GM19463 (cell line): Measurements from ENCODE around the gene COBL.

Experiments
- ATAC-seq: cut with Tn5 transposase; IDR thresholded peaks from one replicate; pipeline ENCODE4 v1.9.1; 2021; ENCODE audit warnings: mild to moderate bottlenecking, moderate library complexity; ENCODE audit not compliant: unreplicated experiment

The COBL gene

DNA sequence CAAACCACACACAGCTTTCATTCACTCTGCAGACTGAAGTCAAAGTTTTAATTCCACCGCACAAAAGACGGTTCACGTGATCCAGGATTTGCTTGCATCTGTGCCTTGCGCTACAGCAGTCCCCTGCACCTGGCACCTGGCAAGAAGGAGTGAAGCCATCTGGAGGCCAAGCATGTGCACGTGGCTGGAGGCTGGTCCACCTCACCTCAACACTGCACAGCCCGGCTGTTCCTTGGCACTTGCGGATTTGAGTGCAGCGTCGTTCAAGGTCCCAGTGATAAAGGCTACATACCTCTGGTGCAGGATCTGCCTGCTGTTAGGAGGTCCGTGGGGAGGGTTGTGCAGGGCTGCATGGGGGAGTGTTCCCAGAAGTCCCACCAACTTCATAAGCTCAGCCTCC lies 285.4 kb downstream of the COBL start:
- ATAC-seq: no peak

DNA sequence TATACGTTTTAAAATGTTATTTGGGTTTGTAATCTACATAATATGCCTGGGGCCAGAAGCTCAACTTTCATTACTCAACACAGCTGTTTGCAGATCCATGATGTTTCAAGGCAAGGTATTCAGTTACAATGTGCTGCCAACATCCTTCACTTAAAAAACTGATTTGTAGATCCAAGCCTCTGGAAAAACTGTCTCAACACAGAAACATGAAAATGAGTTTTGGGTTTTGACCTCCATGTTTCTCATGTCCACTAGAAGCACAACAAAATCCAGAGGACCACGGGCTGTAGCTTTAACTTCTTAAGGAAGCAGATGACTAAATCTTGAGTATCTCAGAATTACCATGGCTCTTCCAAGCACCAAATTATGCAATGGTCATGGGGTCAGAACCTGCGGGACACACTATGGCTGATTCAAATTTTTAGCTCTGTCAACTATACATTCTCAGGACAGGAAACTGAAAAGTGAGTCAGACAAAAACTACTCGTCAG lies 286.9 kb downstream of the COBL start:
- no peak for ATAC-seq

DNA sequence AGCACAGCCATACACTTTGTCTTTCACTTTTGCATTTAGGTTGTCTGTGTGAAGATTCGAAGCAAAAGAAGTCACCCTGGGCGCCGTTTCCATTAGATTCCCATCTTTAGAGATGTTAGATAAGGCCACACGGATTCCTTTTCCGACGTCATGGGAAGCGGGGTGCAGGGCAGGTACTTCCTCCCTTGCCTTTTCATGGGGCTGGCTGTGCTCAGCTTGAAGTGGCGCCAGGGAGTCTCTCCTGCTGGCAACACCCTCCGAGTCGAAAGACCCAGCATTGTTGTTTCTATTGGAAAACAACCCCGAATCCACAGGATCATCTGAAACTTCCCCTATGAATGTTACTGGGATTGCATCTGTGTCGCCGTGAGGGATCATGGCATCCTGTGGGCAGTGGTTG lies 287.5 kb downstream of the COBL start:
- ATAC-seq: no peak

DNA sequence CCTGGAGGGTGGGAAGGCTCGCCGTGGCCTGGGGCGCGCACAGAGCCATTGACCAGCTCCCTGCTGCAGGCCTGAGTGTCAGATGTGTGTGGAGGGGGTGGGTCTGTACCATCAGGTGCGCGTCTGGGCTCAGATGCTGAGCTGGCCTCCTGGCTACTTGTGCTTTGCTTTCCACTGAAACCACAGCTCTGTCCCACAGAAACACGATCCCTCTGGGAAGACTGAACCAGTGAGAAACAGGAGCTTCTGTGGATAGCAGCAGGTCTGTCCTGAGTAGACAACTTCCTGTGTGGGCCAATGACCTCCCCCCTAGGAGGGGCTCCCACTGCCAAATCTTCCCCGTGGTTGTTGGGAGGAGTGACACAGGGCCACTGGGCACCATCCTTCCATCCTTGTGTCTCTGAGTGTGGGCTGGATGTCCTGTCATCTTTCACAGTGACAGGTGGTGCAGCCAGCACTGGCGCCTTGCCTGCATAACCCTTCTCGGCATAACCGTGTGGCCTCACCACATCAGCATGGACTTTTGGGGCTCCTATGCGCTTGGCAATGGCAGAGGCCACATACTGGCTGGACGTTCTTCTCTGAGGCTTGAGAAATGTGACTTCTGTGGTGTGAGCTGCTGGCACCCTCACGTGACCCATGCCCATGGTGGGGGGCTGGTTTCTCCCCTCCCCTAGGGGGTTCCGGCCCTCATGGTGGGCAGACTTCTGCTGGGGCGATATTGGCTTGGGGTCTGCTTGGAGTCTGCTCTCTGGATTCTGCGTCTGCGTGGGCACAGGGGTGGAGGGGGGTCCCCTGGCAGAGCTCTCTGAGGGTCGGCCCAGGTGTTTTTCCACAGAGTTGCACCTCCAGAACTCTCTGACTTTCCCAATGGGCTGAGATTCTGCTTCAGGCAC lies 288.4 kb downstream of the COBL start:
- ATAC-seq: no peak

DNA sequence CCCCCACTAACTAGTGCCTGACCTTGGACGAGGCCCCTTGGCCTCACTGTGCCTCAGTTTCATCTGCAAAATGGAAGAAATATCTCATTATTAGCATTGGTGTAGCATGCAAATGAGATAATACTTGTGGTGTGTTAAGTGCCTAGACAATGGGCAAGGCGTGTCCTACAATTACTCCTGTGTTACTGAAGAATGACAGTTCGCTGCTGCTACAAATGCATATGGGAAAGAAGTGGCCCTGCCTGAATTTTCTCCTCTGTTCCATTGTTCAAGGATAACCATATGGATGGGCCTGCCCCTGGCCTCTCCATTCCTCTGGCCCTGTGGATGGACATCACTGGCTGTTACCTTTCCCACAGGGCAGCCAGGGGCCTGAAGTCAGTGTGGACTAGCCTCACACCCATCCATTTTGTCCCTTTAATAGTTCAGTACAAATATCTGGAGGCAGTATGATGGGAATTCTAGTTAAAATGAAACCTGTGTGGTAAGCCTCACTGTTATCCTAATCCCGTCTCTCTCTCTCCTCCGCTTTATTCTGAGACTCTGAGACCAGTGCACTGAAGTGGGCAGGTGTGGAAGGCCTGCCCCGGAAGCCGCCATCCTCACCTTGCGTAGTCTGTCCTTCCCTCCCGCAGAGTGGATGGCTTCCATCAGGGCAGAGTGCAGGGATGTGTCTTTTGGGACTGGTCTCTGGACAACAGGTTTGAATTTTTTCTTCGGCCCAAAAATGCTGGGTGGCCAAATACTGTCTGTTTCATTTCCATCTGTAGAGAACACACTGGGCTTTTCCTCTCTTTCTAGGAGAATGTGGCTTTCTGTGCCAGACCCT lies 289.3 kb downstream of the COBL start:
- ATAC-seq: no peak

DNA sequence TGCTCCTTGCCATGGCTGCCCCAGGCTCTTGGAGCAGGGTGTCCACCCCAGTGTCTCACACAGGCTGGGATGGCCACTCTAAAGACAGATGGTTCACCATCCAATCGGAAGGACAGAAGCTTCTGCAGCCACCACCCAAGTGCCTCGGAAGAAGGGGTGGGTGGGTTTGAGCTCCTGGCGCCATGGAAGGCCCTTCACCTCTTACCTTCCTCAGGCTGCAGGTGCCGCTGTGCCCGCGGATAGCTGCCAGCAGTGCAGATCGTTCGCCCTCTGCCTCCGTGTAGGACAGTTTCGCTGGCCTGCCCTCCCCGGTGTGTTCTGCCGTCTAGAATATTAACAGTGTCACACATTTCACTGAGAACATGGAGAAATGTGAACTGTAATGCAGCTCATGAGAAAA lies 290.3 kb downstream of the COBL start:
- ATAC-seq: no peak

DNA sequence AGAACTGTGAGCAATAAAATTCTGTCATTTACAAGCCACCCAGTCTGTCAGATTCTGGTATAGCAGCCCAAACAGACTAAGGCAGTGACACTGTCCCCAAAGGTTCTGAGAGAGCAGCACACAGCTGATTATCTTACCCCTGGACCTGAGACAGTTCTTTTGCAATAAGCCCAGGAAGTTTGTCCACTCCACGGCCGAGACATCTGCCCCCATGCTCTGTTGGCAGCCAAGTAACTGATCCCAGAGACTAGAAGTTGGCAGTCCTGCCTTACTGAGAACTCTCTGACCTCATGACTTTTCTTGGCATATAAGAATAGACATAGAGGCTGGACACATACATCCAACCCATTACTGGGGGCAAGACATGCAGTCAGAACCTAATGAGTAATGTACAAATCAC lies 290.9 kb downstream of the COBL start:
- ATAC-seq: no peak

DNA sequence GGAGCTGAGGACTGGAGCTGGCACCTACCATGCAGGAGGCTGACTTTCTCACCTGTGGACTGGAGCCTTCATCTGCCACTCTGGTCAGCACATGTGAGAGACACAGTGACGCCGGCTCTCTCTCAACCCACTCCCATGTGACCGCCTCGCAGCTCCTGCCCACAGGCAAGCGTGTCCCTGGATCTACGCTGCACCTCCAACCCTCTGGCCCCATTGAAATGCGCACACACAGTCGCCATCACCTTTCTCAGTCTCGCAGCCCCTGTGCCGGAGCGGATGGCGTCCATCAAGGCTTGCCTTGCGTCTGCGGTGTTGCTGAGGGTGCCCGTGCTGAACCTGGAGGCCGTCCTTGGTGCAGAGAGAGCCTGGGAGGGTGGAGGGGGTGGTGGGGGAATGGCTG lies 291.7 kb downstream of the COBL start:
- no peak for ATAC-seq

DNA sequence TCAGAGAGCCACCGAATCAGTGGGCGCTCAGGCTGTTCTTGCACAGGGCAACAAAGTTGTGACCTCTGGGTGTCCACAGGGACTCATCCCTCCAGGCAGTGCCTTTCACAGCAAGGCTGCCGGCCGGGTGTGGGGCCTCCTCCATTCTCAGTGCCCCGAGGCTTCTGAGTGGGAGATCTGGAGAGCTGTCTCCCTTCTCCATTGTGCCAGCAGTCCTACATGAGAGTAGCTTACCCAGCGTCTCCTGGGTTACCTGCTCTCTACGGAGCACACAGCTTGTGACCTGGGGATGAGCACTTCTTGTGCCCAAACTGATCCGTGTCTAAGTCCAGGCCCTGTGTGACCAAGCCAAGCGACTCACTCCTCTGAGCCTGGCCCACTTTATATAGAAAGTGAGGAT lies 293.1 kb downstream of the COBL start:
- no peak for ATAC-seq

DNA sequence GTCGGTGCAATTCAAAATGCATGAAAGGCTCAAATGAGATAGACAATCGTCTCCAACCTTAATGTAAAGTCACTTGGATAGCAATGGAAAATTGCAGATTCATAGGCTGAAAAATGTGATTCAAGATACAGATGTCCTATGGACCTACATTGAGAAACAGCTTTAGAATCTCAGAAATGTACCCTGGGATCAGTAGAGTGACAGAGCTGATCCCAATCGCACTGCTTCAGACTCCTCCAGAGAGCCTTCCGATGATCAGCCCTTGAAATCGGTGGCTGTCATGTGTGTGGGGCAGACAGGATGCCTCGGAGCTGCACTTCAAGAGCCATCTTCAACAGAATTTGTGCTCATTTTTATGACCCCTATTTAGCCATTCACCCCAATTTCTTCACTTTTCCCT lies 293.8 kb downstream of the COBL start:
- no peak for ATAC-seq

DNA sequence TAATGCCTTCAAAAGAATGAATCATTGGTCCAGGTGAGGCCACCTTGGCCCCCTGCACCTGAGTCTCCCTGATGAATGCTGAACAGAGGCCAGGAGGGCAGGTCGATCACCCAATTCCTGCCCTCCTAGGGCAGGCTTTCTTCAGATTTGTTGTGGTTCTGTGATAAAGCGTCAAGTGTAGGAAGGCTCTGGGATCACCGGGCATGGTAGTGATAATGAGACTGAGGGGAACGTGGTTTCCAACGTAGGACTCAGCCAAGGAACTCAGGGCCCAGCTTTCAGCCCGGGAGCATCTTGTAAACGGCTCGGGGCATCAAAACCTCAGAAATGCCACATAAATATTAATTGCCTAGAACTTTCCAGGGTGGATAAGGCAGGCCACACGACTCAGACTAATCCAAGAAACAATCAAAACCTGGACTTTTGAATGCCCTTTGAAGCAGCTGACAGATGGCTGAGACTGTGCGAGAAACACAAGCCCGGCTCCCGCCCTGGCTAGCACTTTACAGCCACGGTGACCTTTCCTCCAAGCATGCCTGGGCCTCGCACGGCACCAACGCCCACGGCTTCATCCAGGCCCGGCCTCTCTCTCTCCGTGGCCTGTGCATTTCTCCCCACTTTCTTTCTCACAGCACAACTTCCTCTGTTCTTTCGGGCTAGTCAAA lies 294.6 kb downstream of the COBL start:
- no peak for ATAC-seq

DNA sequence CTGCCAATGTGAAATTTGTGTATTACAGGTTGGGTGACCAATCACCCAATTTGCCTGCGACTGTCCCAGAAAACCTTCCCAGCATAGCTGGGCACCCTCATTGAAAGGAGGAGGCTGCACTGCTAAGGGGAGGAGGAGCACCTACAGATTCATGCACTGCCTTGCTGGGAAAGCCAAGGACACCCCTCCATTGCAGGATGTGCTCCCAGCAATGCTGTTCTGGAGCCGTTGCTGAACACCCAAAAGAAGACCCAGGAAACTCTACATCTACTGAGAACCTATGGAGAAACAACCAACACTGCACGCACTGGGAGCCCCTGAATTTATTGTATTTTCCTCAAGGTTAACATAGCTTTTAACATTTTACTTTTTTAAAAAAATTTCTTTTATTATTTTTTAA lies 295.7 kb downstream of the COBL start:
- no peak for ATAC-seq

DNA sequence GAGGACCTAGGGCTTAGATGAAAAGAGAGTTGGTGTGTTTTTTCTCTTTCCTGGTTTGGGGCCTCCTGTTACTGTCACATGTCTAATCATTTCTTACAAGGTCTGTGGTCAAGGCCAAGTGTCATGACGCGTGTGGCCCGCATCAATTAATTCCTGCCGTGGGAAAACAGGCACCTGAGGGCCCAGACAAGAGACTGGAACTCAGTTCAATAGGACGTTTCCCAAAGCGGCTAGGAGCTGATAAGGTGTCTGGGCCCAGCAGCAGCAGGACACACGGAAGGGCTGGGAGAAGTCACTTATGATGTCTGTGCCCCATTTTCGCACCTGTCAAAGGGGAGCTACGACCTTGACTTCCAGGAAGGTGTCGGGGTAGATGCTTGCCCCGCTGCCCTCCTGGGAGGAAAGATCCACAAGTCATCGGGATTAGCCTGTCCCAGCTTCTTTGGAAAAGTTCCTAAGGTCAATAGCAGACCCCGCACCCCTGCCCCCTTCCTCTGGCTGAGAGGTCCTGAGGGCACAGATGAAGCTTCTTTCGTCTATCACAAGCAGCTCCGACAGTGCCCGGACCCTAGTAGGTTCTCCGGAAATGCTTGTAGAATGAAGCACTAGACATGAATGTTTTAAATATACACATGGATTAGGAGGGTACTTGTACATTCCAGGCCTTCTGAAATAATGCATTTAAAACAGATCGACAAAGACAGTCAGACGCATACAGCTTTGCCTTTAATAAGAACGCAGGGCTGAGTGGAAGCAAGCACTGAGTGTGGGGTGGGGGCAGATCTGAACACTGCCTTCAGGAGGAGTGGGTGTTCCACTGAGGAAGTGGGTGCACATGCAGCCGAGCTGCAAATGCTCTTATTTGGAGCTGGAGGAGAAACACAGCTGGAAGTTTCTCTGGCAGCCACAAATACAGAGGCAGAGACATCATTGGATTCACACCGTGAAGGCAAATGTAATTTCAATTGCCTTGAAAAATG lies 296.4 kb downstream of the COBL start:
- ATAC-seq: no peak

DNA sequence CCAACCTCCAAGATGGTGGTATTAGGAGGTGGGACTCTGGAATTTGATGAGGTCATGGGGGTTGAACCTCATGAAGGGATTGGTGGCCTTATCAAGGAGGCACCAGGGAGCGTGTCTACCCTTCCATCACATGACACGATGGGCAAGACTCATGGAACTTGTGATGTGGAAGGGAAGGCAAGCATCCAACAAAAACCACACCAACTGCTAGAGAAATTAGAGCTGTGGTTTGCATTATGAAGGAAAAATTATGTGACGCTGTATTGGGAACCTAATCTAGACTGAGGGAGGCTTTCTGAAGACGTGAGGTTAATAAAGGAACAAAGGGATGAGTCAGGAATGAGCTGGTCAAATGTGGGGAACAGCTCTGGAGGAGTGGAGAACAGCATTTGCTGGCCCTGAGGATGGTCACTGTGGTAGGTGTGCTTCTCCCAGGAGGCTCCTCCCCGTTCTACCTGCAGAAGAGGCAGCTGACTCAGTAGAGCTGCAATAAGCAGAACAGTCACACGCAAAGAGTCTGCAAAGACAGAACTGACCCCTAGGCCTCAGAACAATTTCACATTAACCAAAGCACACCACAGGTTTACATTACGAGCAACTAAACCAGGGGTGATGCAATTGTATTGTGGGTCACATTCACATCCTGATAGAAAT lies 297.3 kb downstream of the COBL start:
- ATAC-seq: no peak

DNA sequence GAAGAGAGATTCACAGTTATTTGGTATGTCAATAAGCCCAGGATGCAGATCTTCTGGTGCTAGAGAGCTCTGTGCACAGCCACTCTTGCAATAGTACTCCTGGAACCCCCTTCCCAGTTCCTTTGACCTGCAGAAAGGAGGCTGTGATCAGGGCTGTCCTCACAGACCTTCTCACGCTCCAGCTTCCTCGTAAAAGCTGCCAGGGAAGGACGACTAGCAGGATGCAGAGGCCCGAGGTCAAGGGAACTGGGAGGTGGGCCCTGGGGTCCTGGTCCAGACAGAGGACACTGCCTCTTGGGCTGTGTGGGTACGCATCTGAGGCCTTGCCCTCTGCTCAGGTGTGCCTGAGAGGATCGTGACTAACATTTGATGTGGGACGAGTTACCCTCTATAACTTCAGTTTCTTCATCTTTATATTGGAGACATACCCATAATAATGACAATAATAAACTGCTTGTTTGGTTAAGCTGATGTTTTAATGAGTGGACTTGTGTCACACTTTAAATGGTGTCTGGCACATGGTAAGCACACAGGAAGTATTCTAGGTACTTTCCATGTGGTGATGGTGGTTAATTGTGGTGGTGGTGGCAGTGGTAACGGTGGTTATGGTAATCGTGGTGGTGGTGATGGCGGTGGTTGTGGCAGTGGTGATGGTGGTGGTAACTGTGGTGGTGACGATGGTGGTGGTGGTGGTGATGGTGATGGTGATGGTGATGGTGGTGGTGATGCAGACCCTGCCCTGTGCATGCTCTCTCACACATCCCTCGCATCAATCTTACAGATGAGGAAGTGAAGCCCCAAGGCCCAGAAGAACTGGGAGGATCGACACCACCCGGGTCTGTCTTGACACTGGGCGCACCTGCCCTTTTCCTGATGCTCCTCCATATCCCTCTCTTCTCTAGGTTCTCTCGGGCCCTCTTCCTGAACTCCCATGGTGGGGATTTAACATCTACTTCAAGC lies 298.8 kb downstream of the COBL start:
- no peak for ATAC-seq

DNA sequence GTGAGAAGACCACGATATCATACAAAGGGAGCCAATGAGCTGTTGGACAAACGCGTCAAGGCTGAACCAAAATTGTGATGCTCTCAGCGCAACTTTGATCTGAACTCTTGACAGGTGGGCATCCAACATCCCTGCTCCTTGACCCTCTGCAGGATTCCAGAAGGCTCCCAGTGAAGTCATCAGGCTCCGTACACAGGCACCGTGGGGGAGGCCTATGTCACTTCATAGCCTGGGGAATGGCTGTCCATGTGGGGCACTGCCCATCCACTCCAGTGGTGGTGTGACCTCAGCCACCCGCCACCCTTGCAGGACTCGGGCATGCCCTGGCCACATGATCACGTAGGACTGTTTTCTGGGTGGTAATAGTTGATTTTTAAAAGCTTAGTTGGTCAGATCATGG lies 300.1 kb downstream of the COBL start:
- no peak for ATAC-seq

DNA sequence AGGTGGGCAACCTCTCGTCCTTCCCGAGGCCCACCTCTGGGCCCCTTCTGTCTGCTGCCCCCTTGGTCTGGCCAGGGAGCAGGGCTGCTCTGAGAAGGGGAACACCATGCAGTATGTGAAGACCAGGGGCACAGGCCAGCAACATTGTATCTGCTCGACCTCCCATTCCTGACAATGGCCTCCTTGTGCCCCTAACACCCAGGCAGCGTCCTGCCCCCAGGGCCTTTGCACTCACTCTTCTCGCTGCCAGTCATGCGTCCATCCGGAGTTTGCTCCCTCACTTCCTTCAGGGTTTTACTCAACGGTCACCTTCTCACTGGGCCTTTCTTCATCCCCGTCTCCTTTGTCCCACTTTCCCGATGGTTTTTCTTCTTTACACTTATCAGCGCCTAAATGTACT lies 301.0 kb downstream of the COBL start:
- no peak for ATAC-seq

DNA sequence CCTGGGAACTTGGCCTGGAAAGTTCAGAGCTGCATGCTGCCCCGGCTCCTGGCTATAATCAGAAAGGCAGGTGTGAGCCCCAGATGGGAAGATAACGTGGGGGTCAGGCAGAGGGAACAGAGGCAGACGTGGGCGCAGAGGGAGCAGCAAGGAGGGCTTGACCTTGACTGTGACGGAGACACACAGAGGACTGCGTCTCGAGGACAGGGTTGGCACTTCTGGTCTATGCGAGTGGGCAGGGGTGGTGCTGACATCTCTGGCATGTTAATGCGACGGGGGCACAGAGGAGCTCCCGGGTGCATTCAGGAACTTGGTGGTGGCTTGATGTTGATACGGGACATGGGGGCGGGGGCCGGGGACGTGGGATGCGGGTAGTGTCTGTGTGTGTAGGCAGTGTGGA lies 301.8 kb downstream of the COBL start:
- no peak for ATAC-seq
